Raji (cell line): ENCODE data around the gene FAAH2.

ENCODE experiments used
- POLR2A ChIP-seq: IDR thresholded peaks from 2 replicates; pipeline ENCODE4 v1.6.1; 2011; ENCODE audit warnings: low read depth, low read length, control low read depth; ENCODE audit not compliant: insufficient read depth

FAAH2 gene

GRCh38 chrX:57519578-57520118 is 233.1 kb downstream of the FAAH2 start:
- TF ChIP-seq POLR2A: no peak

DNA sequence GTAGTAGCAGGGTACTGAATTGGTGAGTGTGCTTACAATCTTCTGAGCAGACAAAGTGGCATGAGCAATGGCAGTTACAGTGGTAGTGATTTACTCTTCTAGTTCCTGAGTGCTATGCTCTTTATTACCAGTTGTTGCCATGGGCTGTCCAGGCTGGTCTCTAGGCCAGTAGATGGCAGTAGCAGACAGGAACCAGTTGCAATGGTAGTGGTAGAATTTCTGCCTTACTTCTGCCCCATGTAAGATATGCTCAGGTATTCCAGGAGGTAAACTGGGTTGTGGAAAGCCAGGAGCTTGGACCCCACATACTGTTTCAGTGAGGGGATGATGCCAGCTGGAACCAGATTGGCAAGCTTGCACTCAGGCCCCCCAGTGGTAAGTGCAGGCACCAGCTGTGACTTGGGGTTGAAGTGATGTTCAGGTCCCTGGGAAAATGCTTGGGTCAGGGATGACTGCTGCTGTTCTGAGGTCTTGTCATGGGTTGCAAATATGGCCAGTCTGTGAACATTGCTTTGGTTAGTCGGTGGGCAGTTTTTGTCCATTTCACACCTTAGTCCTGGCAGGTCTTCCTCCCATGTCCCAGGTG is 242.3 kb downstream of the FAAH2 start:
- TF ChIP-seq POLR2A: no peak
